H9 (cell line): ENCODE results near the gene C19orf47. TPM values are rescaled to one million over a fixed set of nuclear protein-coding genes. Genes with fewer than 3 reads are reported as not detected.

Experiments
- DNase-seq: peaks from one replicate; pipeline ENCODE4 v3.0.0-alpha.2; 2017
- H2AFZ ChIP-seq: one replicate; pipeline ENCODE4 v1.6.1; 2013; ENCODE audit warnings: mild to moderate bottlenecking, low read length, control low read depth, moderate library complexity
- H2AK5ac ChIP-seq: 2 replicates; pipeline ENCODE4 v1.6.1; 2013; ENCODE audit warnings: low read length, control low read depth, mixed read lengths; ENCODE audit not compliant: insufficient read length
- H2BK120ac ChIP-seq: one replicate; pipeline ENCODE4 v1.6.1; 2013; ENCODE audit warnings: low read depth, mild to moderate bottlenecking, low read length, control low read depth, inconsistent platforms; ENCODE audit not compliant: poor library complexity, severe bottlenecking
- H2BK12ac ChIP-seq: 2 replicates; pipeline ENCODE4 v1.6.1; 2013; ENCODE audit warnings: low read length, control low read depth, mixed read lengths, low read depth; ENCODE audit not compliant: insufficient read length
- H2BK15ac ChIP-seq: 2 replicates; pipeline ENCODE4 v1.6.1; 2013; ENCODE audit warnings: low read depth, low read length, control low read depth
- H2BK20ac ChIP-seq: one replicate; pipeline ENCODE4 v1.6.1; 2013; ENCODE audit warnings: low read depth, mild to moderate bottlenecking, low read length, control low read depth, inconsistent platforms; ENCODE audit not compliant: poor library complexity, severe bottlenecking
- H2BK5ac ChIP-seq: 2 replicates; pipeline ENCODE4 v1.6.1; 2013; ENCODE audit warnings: low read length, control low read depth, mixed read lengths; ENCODE audit not compliant: insufficient read length
- H3K14ac ChIP-seq: 2 replicates; pipeline ENCODE4 v1.6.1; 2013; ENCODE audit warnings: low read length, control low read depth; ENCODE audit not compliant: insufficient read depth
- H3K18ac ChIP-seq: 2 replicates; pipeline ENCODE4 v1.6.1; 2013; ENCODE audit warnings: low read depth, mild to moderate bottlenecking, mixed read lengths, low read length, control low read depth; ENCODE audit not compliant: insufficient read length
- H3K23ac ChIP-seq: 2 replicates; pipeline ENCODE4 v1.6.1; 2013; ENCODE audit warnings: low read length, control low read depth, mixed read lengths, low read depth; ENCODE audit not compliant: insufficient read length
- H3K23me2 ChIP-seq: 2 replicates; pipeline ENCODE4 v1.6.1; 2013; ENCODE audit warnings: low read depth, mild to moderate bottlenecking, mixed read lengths, low read length, control low read depth; ENCODE audit not compliant: insufficient read length, poor library complexity, severe bottlenecking
- H3K27ac ChIP-seq: 2 replicates; pipeline ENCODE4 v1.5.1; 2013; ENCODE audit warnings: low read length, control low read depth, mixed read lengths, low read depth; ENCODE audit not compliant: insufficient read length
- H3K27me3 ChIP-seq: 2 replicates; pipeline ENCODE4 v1.6.1; 2013; ENCODE audit warnings: low read length, control low read depth, inconsistent platforms; ENCODE audit not compliant: insufficient read depth
- H3K4ac ChIP-seq: 2 replicates; pipeline ENCODE4 v1.6.1; 2013; ENCODE audit warnings: low read depth, mild to moderate bottlenecking, control low read depth, inconsistent platforms, low read length, moderate library complexity
- H3K4me1 ChIP-seq: 2 replicates; pipeline ENCODE4 v1.6.1; 2013; ENCODE audit warnings: low read length, control low read depth, inconsistent platforms; ENCODE audit not compliant: insufficient read depth
- H3K4me2 ChIP-seq: 2 replicates; pipeline ENCODE4 v1.6.1; 2013; ENCODE audit warnings: low read length, control low read depth, mixed read lengths; ENCODE audit not compliant: insufficient read length, insufficient read depth
- H3K56ac ChIP-seq: 2 replicates; pipeline ENCODE4 v1.6.1; 2013; ENCODE audit warnings: low read depth, mild to moderate bottlenecking, mixed read lengths, low read length, control low read depth; ENCODE audit not compliant: insufficient read length
- H3K79me1 ChIP-seq: 2 replicates; pipeline ENCODE4 v1.6.1; 2013; ENCODE audit warnings: low read depth, mild to moderate bottlenecking, moderate library complexity, low read length, control low read depth, inconsistent platforms; ENCODE audit not compliant: insufficient read depth, poor library complexity, severe bottlenecking
- H3K79me2 ChIP-seq: 2 replicates; pipeline ENCODE4 v1.6.1; 2013; ENCODE audit warnings: low read length, control low read depth, inconsistent platforms; ENCODE audit not compliant: insufficient read depth
- H3K9ac ChIP-seq: 2 replicates; pipeline ENCODE4 v1.6.1; 2013; ENCODE audit warnings: low read length, control low read depth, mixed read lengths; ENCODE audit not compliant: insufficient read length; ENCODE audit errors: extremely low read depth
- H3K9me3 ChIP-seq: one replicate; pipeline ENCODE4 v1.6.1; 2013; ENCODE audit warnings: low read depth, low read length, inconsistent platforms; ENCODE audit not compliant: control insufficient read depth
- H3T11ph ChIP-seq: one replicate; pipeline ENCODE4 v1.6.1; 2013; ENCODE audit warnings: mild to moderate bottlenecking, low read length, control low read depth, inconsistent platforms
- H4K20me1 ChIP-seq: one replicate; pipeline ENCODE4 v1.6.1; 2013; ENCODE audit not compliant: control insufficient read depth, insufficient read length, insufficient read depth
- H4K5ac ChIP-seq: 2 replicates; pipeline ENCODE4 v1.6.1; 2013; ENCODE audit warnings: low read depth, mild to moderate bottlenecking, mixed read lengths, low read length, control low read depth; ENCODE audit not compliant: insufficient read length
- H4K8ac ChIP-seq: replicated peaks from 2 replicates; pipeline ENCODE4 v1.6.1; 2013; ENCODE audit warnings: low read length, control low read depth, mixed read lengths, low read depth; ENCODE audit not compliant: insufficient read length
- H4K91ac ChIP-seq: 2 replicates; pipeline ENCODE4 v1.6.1; 2013; ENCODE audit warnings: low read depth, mild to moderate bottlenecking, moderate library complexity, mixed read lengths, low read length, control low read depth; ENCODE audit not compliant: insufficient read length
- H3K27ac Mint-ChIP-seq, 3 experiments: 2 replicates in 2 of 3; 3 replicates in 1 of 3; pipeline ENCODE4 v1.8.0; 2020 to 2021; ENCODE audit warnings: mixed read lengths in 3 of 3, mild to moderate bottlenecking in 1 of 3, moderate library complexity in 1 of 3
- H3K27me3 Mint-ChIP-seq: 2 replicates; pipeline ENCODE4 v1.8.0; 2021; ENCODE audit warnings: low read depth, mild to moderate bottlenecking, moderate library complexity, mixed read lengths
- H3K36me3 Mint-ChIP-seq, 3 experiments: 2 replicates in 2 of 3; 3 replicates in 1 of 3; pipeline ENCODE4 v1.8.0; 2020 to 2021; ENCODE audit warnings: low read depth in 3 of 3, mixed read lengths in 3 of 3; ENCODE audit not compliant: insufficient read depth in 1 of 3
- H3K4me1 Mint-ChIP-seq, 2 experiments: 2 replicates each; pipeline ENCODE4 v1.8.0; 2020; ENCODE audit warnings: mixed read lengths in 2 of 2
- H3K4me3 Mint-ChIP-seq, 2 experiments: 2 replicates in 1 of 2; 3 replicates in 1 of 2; pipeline ENCODE4 v1.8.0; 2020 to 2021; ENCODE audit warnings: mild to moderate bottlenecking in 2 of 2, mixed read lengths in 2 of 2, moderate library complexity in 1 of 2
- H3K9me3 Mint-ChIP-seq, 2 experiments: 2 replicates in 1 of 2; 3 replicates in 1 of 2; pipeline ENCODE4 v1.8.0; 2020; ENCODE audit warnings: mild to moderate bottlenecking in 2 of 2, mixed read lengths in 2 of 2, moderate library complexity in 1 of 2
- WGBS: extraction: QIAGEN DNeasy Blood & Tissue Kit; methylation state at CpG from one replicate; pipeline ENCODE4 v1.1.7; 2013; ENCODE audit warnings: missing lambda C conversion rate, low lambda C conversion rate, mixed read lengths; ENCODE audit not compliant: insufficient read length; ENCODE audit errors: extremely low coverage; 5-methylcytosine and 5-hydroxymethylcytosine counted together
- total RNA-seq: library from RNA; stranded (reverse); gene quantifications from 2 replicates; pipeline ENCODE4 v1.2.1, GENCODE V29; 2021
- TF ChIP-seq, protein P1 (sequence below): fragments of 200-600 bp; sonication (generic); conservative IDR thresholded peaks from 3 replicates; pipeline ENCODE4 v1.8.0; 2021; ENCODE audit warnings: antibody characterized with exemption, mild to moderate bottlenecking

C19orf47 gene
- total RNA-seq, 1 experiment from 2014 or later = 19.4 TPM

DNA sequence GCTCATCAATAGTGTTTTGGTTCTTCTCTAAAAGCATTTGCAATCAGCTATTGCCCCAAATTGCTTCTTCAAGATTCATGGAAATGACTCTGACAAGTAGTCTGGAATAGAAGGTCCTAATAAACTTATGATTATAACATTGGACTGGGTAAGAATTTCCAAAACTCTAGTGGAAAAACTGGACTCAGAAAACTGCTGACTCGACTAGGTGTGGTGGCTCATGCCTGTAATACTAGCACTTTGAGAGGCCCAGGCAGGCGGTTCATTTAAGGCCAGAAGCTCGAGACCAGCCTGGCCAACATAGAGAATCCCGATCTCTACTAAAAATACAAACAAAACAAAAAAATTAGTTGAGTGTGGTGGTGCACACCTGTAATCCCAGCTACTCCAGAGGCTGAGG is 47.5 kb downstream of the C19orf47 start:
- TF ChIP-seq, protein P1, sequence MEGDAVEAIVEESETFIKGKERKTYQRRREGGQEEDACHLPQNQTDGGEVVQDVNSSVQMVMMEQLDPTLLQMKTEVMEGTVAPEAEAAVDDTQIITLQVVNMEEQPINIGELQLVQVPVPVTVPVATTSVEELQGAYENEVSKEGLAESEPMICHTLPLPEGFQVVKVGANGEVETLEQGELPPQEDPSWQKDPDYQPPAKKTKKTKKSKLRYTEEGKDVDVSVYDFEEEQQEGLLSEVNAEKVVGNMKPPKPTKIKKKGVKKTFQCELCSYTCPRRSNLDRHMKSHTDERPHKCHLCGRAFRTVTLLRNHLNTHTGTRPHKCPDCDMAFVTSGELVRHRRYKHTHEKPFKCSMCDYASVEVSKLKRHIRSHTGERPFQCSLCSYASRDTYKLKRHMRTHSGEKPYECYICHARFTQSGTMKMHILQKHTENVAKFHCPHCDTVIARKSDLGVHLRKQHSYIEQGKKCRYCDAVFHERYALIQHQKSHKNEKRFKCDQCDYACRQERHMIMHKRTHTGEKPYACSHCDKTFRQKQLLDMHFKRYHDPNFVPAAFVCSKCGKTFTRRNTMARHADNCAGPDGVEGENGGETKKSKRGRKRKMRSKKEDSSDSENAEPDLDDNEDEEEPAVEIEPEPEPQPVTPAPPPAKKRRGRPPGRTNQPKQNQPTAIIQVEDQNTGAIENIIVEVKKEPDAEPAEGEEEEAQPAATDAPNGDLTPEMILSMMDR = no peak
- no peaks in the 10 kb centered on the region for H3K9me3 Mint-ChIP-seq
- no peak overlapping the region for H4K91ac ChIP-seq
- no peak overlapping the region for H3T11ph ChIP-seq
- no peak overlapping the region for H3K9ac ChIP-seq
- H3K23ac ChIP-seq = no peak overlapping the region
- no peak overlapping the region for H3K4me3 Mint-ChIP-seq
- H2AFZ ChIP-seq = no peak overlapping the region
- H3K79me1 ChIP-seq = no peaks in the 10 kb centered on the region
- H3K27ac Mint-ChIP-seq = no peak overlapping the region
- H2BK120ac ChIP-seq = no peak overlapping the region
- no peak overlapping the region for H4K8ac ChIP-seq
- H4K20me1 ChIP-seq = no peaks in the 10 kb centered on the region
- no peak overlapping the region for H3K56ac ChIP-seq
- no peaks in the 10 kb centered on the region for H3K9me3 ChIP-seq
- no peaks in the 10 kb centered on the region for H3K23me2 ChIP-seq
- no peak overlapping the region for H2BK5ac ChIP-seq
- no peak overlapping the region for H3K4ac ChIP-seq
- H3K79me2 ChIP-seq = no peaks in the 10 kb centered on the region
- no CpG with 5 or more reads among the region's 4 CpGs for WGBS
- no peak overlapping the region for H4K5ac ChIP-seq
- no peaks in the 10 kb centered on the region for H3K36me3 Mint-ChIP-seq
- no peak overlapping the region for H2BK15ac ChIP-seq
- H3K27ac ChIP-seq = no peak overlapping the region
- no peak overlapping the region for H3K4me2 ChIP-seq
- H2BK12ac ChIP-seq = no peak overlapping the region
- H3K4me1 ChIP-seq = no peaks in the 10 kb centered on the region
- H2AK5ac ChIP-seq = no peak overlapping the region
- no peak overlapping the region for H3K18ac ChIP-seq
- no peak for DNase-seq
- peaks cover 2% of the 10 kb centered on the region; the same call in 1 of the 2 replicates for H3K27me3 Mint-ChIP-seq
- H3K4me1 Mint-ChIP-seq = peaks cover 9 to 13% of the 10 kb centered on the region in 2 experiments
- no peak overlapping the region for H2BK20ac ChIP-seq
- H3K14ac ChIP-seq = no peak overlapping the region
- no peaks in the 10 kb centered on the region for H3K27me3 ChIP-seq
